Endothelial cell (in vitro differentiated cells): ENCODE results near the gene DACH1. TPM values are rescaled to one million over a fixed set of nuclear protein-coding genes. Genes with fewer than 3 reads are reported as not detected.
A peak's percentile ranks its signal among the peaks of the same experiment; 100 is the strongest.

Source experiments
- DNase-seq: peaks from one replicate; pipeline ENCODE4 v3.0.0; 2021; ENCODE audit warnings: low spot score
- H3K27ac Mint-ChIP-seq: one replicate; pipeline ENCODE4 v1.8.0; 2021; ENCODE audit warnings: mixed read lengths, inconsistent platforms; ENCODE audit not compliant: unreplicated experiment
- H3K27me3 Mint-ChIP-seq: one replicate; pipeline ENCODE4 v1.8.0; 2021; ENCODE audit warnings: mild to moderate bottlenecking, moderate library complexity, mixed read lengths, inconsistent platforms; ENCODE audit not compliant: unreplicated experiment
- H3K36me3 Mint-ChIP-seq: one replicate; pipeline ENCODE4 v1.8.0; 2021; ENCODE audit warnings: mild to moderate bottlenecking, low read depth, mixed read lengths, inconsistent platforms; ENCODE audit not compliant: unreplicated experiment
- H3K4me1 Mint-ChIP-seq: one replicate; pipeline ENCODE4 v1.8.0; 2021; ENCODE audit warnings: mild to moderate bottlenecking, mixed read lengths, inconsistent platforms; ENCODE audit not compliant: unreplicated experiment
- H3K4me3 Mint-ChIP-seq: one replicate; pipeline ENCODE4 v1.8.0; 2021; ENCODE audit warnings: mild to moderate bottlenecking, mixed read lengths, inconsistent platforms; ENCODE audit not compliant: unreplicated experiment
- H3K9me3 Mint-ChIP-seq: one replicate; pipeline ENCODE4 v1.8.0; 2021; ENCODE audit warnings: mixed read lengths, inconsistent platforms; ENCODE audit not compliant: unreplicated experiment
- CTCF ChIP-seq: fragments of 200-600 bp; sonication (generic); IDR thresholded peaks from one replicate; pipeline ENCODE4 v1.5.0; 2021; ENCODE audit warnings: antibody characterized with exemption; ENCODE audit not compliant: unreplicated experiment
- total RNA-seq: library from RNA; stranded (reverse); fragmentation: NEBNext Ultra II Directional; extraction: Animal tissue kit (Norgen Biotek cat#: 25700); gene quantifications from one replicate; pipeline ENCODE4 v1.2.1, GENCODE V29; 2021; ENCODE audit not compliant: unreplicated experiment

The DACH1 gene
- total RNA-seq, 1 donor from 2014 or later, result 36.4 TPM

GRCh38 chr13:71632206-71632605, 234.8 kb downstream of the DACH1 start:
- peak overlapping the region; percentile 11 for H3K27ac Mint-ChIP-seq
- H3K4me1 Mint-ChIP-seq, result peaks cover 61% of the 10 kb centered on the region
- no peak overlapping the region for H3K4me3 Mint-ChIP-seq
- no peak for TF ChIP-seq CTCF
- no peaks in the 10 kb centered on the region for H3K36me3 Mint-ChIP-seq
- no peaks in the 10 kb centered on the region for H3K9me3 Mint-ChIP-seq
- H3K27me3 Mint-ChIP-seq, result peaks cover 1% of the 10 kb centered on the region
- no peak for DNase-seq

DNA sequence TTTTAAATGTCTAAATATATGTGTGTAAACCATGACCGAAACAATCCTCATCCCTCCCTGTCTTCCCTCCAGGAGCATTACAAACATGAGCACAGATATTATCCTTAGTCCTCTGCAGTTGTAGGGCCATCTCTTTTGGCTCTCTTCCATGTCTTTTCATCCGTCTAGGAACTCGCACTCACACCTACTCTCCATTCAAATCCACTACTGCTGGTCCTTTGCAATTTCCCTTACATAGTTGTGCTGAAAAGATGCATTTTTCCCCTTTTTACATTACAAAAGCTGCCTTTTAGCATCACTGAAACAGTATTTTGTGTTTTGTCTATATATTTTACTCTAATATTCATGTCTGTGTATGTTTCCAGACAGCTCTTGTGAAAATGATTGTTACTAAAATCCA, 237.8 kb downstream of the DACH1 start:
- peaks cover 1% of the 10 kb centered on the region for H3K27me3 Mint-ChIP-seq
- TF ChIP-seq CTCF, result no peak
- no peak for DNase-seq
- no peaks in the 10 kb centered on the region for H3K9me3 Mint-ChIP-seq
- H3K4me3 Mint-ChIP-seq, result no peak overlapping the region
- no peak overlapping the region for H3K27ac Mint-ChIP-seq
- H3K4me1 Mint-ChIP-seq, result peaks cover 63% of the 10 kb centered on the region
- no peaks in the 10 kb centered on the region for H3K36me3 Mint-ChIP-seq

DNA sequence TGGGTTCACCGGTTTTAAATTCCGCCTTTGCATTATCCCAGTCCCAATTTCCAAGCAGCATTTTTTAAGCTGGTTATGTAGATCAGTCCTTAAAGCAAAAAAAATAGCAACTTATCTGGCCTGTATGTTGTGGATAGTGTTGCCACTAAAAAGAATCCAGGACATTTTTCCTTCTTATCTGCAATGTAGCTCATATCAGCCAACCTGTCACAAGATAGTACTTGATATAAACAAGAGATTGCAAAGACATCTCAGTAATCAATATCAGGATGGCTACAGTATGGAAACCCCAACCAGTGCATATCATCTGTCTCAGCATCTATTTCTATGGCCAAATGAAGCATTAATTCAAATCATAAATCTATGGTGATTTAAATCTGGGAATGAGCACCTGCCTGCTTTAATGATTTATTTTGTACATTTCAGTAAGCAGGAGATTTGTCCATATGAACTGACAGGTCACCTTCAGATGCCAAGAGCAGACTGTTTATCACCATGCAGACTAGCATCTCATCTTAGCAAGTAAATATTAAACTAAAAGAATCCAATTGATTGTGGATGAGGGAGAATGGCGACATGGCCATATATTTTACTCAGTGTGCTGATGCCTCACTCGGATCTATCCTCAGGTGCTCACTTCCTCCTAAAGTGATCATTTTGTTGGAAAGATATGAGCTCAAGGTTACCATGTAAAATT, 240.4 kb downstream of the DACH1 start:
- H3K27ac Mint-ChIP-seq, result no peak overlapping the region
- peaks cover 40% of the 10 kb centered on the region for H3K4me1 Mint-ChIP-seq
- no peaks in the 10 kb centered on the region for H3K36me3 Mint-ChIP-seq
- H3K27me3 Mint-ChIP-seq, result peaks cover 1% of the 10 kb centered on the region
- H3K4me3 Mint-ChIP-seq, result no peak overlapping the region
- no peak for TF ChIP-seq CTCF
- DNase-seq, result no peak
- no peaks in the 10 kb centered on the region for H3K9me3 Mint-ChIP-seq

DNA sequence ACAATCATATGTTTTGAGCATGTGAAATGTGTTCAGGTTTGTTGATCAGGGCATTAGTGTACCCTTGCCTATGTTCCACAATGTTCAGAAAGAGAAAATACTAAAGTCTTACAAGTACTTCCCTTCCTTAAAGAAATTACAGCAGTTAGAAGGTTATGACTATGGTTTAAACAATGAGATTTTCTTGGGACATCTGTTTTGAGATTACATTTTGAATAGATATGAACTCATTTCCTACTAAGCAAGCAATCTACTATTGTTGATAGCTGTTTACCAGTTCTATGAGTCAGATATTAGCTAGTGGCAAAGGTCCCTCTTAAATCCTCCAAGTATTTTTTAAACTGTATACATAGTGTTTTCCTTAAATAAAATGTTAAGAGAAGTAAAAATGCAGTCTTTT, 241.3 kb downstream of the DACH1 start:
- Mint-ChIP-seq H3K36me3 (no peaks in the 10 kb centered on the region), H3K4me1 (peaks cover 33% of the 10 kb centered on the region), H3K27ac (peak overlapping the region; percentile 13), H3K9me3 (no peaks in the 10 kb centered on the region), H3K27me3 (peaks cover 1% of the 10 kb centered on the region), H3K4me3 (no peak overlapping the region)
- no peak for TF ChIP-seq CTCF
- DNase-seq, result no peak
